DMS53 (cell line): ENCODE results near the gene CENPK.
A peak's percentile ranks its signal among the peaks of the same experiment; 100 is the strongest.
"Not testable (repeated sequence)": the region's sequence is repeated elsewhere in the genome, so short reads cannot be mapped to it uniquely, and the experiment has no call there.

ENCODE experiments used
- DNase-seq: peaks from one replicate; lab custom pipeline; 2025; lab: John Stamatoyannopoulos, UW

CENPK gene, protein sequence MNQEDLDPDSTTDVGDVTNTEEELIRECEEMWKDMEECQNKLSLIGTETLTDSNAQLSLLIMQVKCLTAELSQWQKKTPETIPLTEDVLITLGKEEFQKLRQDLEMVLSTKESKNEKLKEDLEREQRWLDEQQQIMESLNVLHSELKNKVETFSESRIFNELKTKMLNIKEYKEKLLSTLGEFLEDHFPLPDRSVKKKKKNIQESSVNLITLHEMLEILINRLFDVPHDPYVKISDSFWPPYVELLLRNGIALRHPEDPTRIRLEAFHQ

DNA sequence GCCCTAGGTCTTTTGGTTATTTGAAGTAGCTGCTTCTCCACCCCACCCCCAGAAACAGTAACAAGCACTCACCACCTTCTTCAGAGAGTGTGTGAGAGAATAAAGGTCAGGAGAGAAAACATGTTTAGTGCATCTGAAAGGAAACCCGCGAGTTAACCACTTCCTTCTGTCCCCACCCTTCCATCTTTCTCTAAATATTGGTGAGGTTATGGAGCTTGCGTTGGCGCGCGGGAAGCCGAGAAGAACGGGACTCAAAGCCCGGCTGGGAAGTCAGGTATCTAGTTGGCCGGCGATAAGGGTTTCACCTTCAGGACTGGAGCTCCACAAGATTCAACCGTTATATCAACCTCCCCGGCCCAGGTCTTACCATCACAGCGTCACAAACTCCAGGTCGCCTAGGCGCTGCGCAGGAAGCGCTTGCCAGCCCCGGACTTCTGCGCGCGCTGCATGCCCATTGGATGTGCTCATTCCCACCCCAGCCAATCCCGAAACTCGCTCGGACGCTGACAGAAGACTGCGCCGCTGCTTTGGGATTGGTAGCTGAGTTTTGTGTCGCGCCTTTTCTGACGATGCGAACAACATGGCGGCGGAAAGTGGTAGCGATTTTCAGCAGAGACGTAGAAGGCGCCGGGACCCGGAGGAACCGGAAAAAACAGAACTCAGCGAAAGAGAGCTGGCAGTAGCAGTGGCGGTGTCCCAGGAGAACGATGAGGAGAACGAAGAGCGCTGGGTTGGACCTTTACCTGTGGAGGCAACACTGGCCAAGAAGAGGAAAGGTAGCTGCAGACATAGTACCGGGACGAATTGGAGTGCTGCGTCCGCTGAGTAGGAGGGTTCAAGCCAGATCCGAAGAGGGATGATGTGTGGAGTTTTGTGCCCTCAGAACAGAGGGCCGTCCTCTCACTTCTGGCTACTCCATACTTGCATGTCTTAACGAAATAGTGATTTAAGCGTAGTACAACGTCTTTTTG is at the start of gene CENPK, which contains the start of gene PPWD1:
CENPK (minus strand) TSS at position 438 of the 971 bp plus-strand sequence. CDS start 8,261 bp downstream, outside the sequence.
PPWD1 (plus strand) TSS at position 566 of the 971 bp plus-strand sequence; CDS start at position 581, 15 bp downstream.
- peak; percentile 99 for DNase-seq

DNA sequence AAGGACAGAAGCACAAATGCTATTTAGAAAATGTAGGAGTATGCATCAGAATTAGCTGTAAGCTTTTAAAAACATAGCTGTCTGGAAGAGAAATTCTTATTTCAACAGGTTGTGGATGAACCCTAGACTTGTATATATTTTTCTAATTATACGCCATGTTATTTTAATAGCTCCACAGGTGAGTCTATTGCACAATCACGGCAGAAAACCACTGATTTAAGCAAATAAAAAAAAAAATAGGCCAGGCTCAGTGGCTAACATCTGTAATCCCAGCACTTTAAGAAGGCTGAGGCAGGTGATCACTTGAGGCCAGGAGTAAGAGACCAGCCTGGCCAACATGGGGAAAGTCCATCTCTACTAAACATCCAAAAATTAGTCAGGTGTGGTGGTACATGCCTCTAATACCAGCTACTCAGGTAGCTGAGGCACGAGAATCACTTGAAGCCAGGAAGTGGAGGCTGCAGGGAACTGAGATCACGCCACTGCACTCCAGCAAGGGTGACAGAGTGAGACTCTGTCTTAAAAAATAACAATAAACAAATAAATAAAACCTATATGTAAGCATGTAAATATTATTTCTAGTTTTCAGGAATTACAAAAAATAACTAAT is 49.4 kb upstream of the CENPK start:
- peak; percentile 66 for DNase-seq

DNA sequence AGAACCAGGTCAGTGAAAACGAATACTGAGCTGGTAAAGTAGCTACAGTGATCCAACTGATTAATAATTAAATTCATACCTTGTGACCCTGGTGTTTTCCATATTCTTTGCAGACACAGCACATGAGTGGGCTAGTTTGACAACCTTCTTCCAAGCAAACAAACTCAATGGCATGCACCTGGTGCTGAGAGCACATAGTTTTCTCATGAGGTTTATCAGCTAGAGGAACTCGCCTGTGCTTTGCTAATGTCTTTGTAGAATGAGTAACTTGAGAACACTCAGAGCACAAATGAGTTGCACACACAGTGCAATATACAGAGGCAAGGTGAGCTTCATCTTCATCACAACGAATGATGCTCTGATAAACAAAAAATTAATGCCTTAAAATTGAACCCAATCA is 48.6 kb upstream of the CENPK start:
- DNase-seq, result peak; percentile 97

DNA sequence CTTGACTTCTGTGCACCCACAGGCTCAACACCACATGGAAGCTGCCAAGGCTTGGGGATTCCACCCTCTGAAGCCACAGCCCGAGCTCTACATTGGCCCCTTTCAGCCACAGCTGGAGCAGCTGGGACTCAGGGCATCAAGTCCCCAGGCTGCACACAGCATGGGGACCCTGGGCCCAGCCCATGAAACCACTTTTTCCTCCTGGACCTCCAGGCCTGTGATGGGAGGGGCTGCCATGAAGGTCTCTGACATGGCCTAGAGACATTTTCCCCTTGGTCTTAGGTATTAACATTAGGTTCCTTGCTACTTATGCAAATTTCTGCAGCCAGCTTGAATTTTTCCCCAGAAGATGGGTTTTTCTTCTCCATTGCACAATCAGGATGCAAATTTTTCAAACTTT is 38.8 kb upstream of the CENPK start:
- DNase-seq, result not testable (repeated sequence)

DNA sequence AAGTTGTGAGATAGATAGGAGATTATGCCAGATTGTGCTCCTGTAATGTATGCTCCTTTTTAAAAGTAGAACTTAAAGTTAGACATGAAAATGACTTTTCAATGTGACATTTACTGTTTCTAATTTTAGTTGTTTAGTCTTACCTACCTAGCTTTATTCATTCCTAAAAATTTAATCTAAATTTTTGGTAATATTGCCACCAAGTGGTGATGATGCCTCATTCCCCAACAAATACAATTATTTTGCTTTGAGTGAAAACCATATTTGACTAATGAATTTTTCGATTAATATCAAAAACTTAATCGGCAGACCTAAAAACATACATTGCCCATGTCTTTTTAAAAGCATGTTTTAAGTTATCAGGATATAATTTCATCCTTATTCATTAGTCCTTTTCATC is 25.7 kb upstream of the CENPK start:
- DNase-seq, result no peak

DNA sequence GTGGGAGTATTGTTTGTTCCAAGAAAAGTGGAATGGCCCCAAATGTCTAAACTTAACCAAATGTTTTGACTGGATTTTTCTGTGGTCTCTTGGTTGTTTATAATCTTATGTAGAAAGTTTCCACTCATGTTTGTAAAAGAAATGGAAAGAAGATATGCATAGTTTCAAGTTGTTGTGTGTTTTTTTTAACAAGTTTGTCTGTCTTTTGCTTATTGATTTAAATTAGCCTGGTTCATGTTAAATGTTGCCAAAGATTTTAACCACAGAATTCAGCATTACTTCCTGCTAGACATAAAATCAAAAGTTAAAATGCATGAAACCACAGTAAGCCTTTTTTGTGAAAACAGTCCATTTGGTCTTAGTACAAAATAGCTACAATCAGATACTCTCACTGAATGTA is 14.2 kb upstream of the CENPK start:
- no peak for DNase-seq

DNA sequence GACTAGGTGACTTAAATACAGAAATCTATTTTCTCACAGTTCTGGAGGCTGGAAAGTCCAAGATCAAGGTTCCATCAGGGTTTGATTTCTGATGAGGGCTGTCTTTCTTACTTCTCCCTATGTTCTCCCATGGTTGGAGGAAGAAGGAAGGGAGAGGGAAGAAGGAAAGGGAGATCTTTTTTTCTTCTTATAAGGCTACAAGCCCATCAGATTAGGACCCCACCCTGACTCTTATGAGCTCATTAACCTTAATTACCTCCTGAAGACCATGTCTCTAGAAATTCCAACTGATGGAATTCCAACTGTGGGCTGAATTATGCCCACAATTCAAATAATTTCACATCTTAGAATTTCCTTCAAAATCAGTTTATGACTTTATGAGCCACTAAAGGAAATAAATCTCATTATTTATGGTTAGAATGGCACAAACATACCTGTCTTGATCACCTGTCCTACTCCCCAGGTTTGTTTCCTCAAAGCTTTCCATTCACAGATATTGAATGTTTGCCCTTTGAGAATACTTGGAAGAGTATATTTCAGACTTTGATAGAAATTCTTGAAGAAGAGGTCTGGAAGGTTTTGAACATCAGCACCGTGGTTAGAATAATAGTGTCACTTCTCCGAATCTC is 7.7 kb upstream of the CENPK start:
- DNase-seq, result no peak

DNA sequence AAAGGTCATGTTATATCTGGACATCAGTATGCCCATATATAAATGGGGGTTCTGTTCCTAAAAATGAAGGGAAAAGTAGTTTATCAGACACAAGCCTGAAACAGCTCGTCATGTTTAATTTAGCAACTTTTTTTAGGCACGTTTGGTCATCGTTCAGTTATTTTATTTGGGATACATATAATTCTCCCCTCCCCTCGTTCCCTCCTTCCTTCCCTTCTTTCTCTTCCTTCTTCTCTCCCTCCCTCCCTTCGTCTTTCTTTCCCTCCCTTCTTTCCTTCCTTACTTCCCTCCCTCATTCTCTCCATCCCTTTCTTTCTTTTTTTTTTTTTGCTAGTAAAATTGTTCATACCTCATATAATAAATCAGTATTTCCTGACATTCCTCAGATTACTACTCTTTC is 3.5 kb upstream of the CENPK start:
- no peak for DNase-seq

DNA sequence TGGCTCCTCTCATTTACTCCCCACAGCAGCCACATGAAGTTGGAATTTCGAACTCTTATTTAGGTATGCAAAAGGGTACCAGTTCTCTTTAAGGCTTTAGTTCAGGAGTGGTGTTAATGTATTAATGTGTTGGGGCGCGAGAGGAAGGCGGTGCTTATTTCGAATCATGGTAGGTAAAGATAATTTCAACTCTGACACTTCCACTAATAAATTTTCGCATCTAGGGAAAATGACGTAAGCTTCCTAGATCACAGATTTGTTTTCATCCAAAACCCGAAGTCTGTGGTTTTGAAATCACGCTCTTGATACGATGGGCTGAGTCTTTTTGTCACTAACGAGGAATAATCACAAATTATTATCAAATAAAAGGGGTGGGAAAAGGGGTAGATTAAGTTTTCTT is 809 bp upstream of the CENPK start:
- DNase-seq, result peak; percentile 45

DNA sequence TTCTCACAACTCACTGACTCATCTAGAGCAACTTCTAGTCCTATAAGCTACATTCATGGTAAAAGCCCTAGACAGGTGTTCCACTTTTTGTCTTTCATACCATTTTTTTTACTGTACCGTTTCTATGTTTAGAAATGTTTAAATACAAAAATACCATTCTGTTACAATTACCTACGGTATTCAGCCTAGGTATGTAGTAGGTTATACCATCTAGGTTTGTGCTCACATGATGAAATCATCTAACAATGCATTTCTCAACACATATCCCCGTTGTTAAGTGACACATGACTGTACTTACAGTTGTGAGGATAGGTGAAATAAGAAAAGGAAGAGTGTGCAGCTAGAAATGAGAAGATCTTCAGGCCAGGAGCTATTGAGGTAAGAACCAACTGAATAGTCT is 6.2 kb downstream of the CENPK start:
- DNase-seq, result no peak

DNA sequence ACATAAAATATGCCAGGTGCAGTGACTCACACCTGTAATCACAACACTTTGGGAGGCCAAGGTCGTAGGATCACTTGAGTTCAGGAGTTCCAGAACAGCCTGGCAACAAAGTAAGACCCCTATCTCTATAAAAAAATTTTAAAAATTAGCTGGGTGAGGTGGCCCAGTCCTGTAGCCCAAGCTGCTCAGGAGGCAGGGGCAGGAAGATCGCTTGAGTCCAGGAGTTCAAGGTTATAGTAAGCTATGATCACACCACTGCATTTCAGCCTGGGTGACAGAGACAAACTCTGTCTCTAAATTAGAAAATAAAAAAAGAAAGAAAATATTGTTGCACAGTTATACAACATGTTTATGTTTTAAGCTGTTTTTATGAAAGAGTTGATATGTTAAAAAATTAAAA is 6.8 kb downstream of the CENPK start:
- DNase-seq, result no peak

DNA sequence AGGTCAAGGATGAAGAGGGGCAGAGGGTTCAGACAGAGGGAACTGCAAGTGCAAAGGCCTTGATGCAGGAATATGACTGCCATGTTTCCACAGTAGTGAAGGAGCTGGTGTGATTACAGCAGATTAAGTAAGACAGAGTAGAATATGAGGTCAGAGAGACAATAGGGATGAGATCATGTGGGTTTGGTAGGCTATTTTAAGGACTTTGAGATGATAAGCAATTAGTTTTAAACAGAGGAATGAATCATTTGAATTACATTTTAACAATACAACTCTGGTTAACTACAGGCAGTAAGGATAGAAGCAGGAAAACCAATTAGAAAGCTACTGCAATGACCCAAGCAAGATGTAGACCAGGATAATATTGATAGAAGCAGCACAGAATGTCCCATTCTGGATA is 7.7 kb downstream of the CENPK start:
- no peak for DNase-seq

DNA sequence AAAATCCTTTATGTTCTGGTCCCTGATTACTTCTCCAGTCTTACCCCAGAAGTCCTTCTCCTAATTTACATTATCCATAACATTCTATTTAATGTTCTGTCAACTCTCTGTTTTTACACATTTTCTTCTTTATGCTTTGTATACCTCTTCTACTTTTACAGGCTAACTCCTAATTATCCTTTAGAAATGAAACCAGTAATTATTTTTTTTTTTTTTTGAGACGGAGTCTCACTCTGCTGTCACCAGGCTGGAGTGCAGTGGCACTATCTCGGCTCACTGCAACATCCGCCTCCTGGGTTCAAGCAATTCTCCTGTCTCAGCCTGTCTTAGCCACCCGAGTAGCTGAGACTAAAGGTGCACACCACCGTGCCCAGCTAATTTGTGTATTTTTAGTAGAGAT is 9.0 kb downstream of the CENPK start:
- no peak for DNase-seq

DNA sequence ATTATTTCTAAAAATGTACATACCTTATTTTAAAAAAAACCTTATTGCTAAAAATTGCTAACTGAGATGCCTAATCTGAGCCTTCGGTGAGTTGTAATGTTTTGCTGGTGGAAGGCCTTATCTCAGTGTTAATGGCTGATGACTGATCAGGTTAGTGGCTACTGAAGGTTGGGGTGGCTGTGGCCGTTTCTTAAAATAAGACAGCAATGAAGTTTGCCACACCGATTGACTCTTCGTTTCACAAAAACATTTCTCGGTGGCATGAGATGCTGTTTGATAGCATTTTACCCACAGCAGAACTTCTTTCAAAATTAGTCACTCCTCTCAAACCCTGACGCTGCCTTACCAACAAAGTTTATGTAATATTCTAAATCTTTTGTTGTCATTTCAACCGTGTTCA is 14.7 kb downstream of the CENPK start:
- DNase-seq, result no peak

DNA sequence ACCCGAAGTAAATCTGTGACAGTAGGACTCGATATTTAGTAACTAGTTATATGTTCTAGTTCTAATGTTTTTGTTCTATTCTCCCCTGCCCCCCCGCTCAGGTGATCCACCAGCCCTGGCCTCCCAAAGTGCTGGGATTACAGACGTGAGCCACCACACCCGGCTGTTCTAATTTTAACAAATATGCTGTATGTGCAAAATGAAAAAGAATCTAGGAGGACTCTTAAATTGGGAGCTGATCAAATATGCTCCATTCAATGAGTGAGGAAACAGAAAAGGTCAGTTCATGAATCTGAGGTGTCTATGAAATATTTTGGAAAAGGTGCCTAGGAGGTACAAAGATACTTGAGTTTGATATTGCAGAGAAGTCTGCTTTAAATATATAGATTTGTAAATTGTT is 16.8 kb downstream of the CENPK start:
- no peak for DNase-seq

DNA sequence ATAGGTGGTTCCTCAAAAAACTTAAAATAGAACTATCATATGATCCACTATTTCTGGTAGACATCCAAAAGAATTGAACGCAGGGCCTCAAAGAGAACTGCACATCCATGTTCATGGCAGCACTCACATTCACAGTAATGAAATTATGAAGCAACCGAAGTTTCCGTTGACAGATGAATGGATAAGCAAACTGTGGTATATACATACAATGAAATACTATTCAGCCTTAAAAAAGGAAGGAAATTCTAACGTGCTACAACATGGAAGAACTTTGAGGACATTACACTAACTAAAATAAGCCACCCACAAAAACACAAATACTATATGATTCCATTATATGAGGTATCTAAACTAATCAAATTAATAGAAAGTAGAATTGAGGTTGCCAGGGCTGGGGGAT is 18.5 kb downstream of the CENPK start:
- DNase-seq, result no peak

DNA sequence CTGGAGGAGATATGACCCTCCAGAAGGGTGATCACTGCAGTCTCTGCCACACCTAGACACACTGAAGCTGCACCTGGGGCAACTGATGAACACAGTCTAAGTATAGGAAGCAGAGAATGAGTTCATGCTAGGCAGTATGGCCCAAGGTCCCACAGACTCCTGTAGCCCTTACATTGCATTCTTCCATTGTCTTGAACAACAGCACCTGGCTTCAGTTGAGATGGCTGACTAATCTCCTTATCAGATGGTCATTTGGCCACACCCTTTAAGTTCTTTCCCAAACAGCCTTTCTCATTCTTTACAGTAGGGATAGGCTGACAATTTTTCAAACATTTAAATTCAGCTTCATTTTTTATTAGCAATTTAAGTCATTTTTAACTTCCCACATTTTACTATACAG is 23.1 kb downstream of the CENPK start:
- DNase-seq, result no peak

DNA sequence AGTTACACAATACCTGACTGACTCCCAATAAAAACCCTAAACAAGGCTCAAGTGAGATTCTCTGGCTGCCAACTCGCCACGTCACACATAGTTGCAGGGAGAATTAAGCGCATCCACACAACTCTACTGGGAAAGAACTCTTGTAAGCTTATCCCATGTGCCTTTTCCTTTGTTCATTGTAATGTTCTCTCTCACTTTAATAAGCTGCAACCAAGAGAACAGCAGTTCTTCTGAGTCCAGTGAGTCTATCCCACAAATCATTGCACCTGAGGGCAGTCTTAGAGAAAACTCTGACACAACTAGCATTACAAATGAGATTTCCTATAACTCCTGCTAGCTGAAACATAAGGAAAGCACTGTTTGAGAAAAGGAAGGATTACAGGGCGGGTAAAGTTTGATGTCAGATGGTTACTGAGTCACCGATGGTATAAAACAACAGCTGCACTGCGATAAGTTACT is 27.4 kb downstream of the CENPK start:
- no peak for DNase-seq

DNA sequence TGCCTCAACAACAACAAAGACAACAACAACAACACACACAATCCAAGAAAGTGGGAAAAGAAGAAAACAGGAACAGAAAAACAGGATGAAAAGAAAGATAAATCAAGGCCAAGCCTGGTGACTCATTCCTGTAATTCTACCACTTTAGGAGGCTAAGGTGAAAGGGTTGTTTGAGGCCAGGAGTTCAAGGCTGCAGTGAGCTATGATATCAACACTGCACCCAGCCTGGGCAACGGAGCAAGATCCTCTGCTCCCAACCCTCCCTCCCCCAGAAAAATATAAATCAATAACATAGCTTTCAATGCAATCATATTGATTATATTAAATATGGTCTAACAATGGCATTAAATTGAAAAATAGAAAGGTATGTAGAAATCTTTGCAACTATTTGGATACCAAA is 32.1 kb downstream of the CENPK start:
- DNase-seq, result no peak

DNA sequence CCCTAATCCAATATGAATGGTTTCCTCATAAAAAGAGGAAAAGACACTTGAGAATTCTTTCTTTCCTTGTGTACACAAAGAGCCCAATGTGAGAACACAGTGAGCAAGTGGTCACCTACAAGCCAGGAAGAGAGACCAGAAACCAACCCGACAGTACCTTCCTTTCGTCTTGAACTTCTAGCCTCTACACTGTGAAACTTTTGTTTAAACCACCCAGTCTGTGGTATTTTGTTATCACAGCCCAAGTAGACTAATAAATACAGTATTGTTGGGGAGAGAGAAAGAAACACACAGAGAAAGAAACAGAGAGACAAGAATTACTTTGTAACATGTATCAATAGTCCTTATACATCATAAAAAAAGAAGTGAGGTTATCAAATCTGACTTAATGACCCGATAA is 37.2 kb downstream of the CENPK start:
- DNase-seq, result no peak

DNA sequence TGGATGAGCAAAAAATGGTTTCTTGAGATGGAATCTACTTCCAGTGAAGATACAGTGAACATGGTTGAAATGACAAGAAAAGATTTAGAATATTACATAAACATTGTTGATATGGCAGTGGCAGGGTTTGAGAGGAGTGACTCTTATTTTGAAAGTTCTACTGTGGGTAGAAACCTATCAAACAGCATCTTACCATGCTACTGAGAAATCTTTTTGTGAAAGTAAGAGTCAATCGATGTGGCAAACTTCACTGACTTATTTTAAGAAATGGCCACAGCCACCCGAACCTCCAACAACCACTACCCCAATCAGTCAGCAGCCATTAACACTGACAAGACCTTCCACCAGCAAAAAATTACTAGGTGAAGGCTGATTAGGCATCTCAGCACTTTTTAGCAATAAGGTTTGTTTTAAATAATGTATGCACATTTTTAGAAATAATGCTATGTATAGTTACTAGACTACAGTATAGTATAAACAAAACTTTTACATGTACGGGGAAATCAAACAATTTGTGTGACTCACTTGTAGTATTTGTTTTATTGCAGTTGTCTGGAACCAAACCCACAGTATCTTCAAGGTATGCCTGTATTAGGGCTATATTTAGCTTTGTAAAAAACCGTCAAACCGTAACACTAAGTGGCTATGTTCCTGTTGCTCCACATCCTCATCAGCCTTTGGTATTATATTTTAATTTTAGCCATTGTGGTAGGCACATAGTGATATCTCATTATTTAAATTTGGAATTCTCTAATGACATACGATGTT is 50.6 kb downstream of the CENPK start:
- peak; percentile 64 for DNase-seq
